ENCODE data around the gene CLK1. TPM values are rescaled to one million over a fixed set of nuclear protein-coding genes. Genes with fewer than 3 reads are reported as not detected.

CLK1 gene
- total RNA-seq, 2 donors from 2014 or later, result 41.7 to 62.5 TPM

DNA sequence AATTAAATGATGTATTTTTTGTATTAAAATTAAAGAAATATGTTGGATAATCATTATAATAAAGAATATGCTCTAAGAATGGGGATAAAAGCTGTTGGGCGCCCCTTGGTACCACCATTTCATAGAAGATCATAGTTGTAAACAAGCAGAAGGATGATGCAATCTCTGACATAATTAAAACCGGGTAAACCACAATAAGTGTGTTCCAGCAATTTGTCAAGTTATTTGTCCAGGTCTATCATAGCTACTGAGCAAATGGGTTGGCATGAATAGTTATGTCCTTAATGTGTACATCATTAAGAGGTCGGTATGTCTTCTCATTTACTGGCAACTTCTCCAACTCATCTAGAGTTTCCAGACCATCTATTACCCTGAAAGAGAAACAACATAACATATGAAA, 6.7 kb upstream of the CLK1 start:
- Histone ChIP-seq H3K4me3 (no peak overlapping the region), H3K4me1 (peaks cover 0 to 10% of the 10 kb centered on the region in 2 donors), H3K27me3 (no peaks in the 10 kb centered on the region), H3K36me3 (peaks cover under 1% of the 10 kb centered on the region), H3K27ac (no peak overlapping the region), H3K9me3 (no peaks in the 10 kb centered on the region)
- TF ChIP-seq, protein P1, sequence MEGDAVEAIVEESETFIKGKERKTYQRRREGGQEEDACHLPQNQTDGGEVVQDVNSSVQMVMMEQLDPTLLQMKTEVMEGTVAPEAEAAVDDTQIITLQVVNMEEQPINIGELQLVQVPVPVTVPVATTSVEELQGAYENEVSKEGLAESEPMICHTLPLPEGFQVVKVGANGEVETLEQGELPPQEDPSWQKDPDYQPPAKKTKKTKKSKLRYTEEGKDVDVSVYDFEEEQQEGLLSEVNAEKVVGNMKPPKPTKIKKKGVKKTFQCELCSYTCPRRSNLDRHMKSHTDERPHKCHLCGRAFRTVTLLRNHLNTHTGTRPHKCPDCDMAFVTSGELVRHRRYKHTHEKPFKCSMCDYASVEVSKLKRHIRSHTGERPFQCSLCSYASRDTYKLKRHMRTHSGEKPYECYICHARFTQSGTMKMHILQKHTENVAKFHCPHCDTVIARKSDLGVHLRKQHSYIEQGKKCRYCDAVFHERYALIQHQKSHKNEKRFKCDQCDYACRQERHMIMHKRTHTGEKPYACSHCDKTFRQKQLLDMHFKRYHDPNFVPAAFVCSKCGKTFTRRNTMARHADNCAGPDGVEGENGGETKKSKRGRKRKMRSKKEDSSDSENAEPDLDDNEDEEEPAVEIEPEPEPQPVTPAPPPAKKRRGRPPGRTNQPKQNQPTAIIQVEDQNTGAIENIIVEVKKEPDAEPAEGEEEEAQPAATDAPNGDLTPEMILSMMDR (IDR thresholded peaks at IDR 0.05), result no peak
- DNase-seq (ENCODE audit: low spot score), result no peak

DNA sequence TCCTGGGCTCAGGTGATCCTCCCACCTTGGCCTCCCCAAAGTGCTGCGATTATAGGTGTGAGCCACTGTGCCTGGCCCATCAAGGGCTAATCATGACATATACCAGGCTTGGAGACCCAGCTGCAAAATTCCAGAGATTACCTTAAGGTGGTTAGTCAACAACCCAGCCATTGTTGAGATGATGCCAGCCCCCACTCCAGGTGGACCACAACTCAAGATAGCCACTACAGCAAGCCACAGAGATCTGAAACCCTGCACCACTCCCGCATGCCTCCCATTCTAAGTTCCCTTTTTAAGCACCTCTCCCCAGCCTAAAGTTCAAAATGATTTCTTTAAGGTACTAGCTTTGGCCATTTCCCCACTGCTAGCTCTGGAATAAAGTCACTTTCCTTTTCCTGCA, 4.6 kb upstream of the CLK1 start:
- H3K4me3 ChIP-seq, result no peak overlapping the region
- H3K36me3 ChIP-seq, result no peaks in the 10 kb centered on the region
- no peaks in the 10 kb centered on the region for H3K9me3 ChIP-seq
- H3K27me3 ChIP-seq, result no peaks in the 10 kb centered on the region
- no peak for DNase-seq (ENCODE audit: low spot score)
- peaks cover 4 to 16% of the 10 kb centered on the region in 2 donors for H3K4me1 ChIP-seq
- H3K27ac ChIP-seq, result no peak overlapping the region
- TF ChIP-seq, protein P1 (IDR thresholded peaks at IDR 0.05), result no peak

DNA sequence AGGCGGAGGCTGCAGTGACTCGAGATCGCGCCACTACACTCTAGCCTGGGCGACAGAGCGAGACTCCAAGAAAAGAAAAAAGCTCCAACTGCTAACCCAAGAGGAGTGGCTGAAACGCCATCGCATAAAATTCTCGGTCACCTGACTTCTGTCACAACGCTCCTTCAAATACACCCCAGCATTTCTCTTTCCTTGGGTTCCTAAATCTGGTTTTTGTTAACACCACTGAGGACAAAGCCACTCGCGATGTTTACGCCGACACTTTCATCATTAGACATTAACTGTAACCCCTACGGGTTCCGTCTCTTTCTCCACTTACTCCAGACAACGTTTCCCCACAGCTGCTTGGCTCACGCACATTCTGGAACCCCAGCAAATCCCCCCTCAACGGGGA, 679 bp downstream of the CLK1 start:
- Histone ChIP-seq H3K4me1 (peaks cover 4 to 49% of the 10 kb centered on the region in 2 donors), H3K9me3 (no peaks in the 10 kb centered on the region), H3K27me3 (no peaks in the 10 kb centered on the region), H3K36me3 (peaks cover 25% of the 10 kb centered on the region), H3K27ac (peak overlapping the region; percentile 100), H3K4me3 (peak overlapping the region; percentile 96 to 99)
- TF ChIP-seq, protein P1 (IDR thresholded peaks at IDR 0.05), result no peak
- DNase-seq (ENCODE audit: low spot score), result no peak

DNA sequence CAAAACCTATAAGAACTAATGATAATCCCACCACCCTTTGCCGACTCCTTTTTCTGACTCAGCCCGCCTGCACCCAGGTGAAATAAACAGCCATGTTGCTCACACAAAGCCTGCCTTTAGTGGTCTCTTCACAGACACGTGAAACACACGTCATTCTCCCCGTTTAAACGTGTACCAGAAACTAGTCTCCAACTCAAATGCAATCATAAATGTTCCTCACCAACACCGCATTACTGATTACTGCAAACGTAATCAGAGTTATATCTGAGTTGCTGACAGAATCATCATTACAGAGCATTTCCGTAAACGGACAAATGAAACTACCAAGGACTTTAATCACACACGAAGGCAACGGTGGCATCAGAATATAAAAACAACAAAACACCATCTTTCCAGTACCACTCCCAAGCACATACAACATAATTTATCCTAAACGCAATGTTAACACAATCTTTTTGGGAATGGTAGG, 1.9 kb downstream of the CLK1 start:
- DNase-seq (ENCODE audit: low spot score), result no peak
- H3K36me3 ChIP-seq, result peaks cover 38% of the 10 kb centered on the region
- peak overlapping the region; percentile 96 to 99 for H3K4me3 ChIP-seq
- TF ChIP-seq, protein P1 (IDR thresholded peaks at IDR 0.05), result no peak
- H3K9me3 ChIP-seq, result no peaks in the 10 kb centered on the region
- H3K27ac ChIP-seq, result peak overlapping the region; percentile 100
- H3K4me1 ChIP-seq, result peaks cover 4 to 59% of the 10 kb centered on the region in 2 donors
- H3K27me3 ChIP-seq, result no peaks in the 10 kb centered on the region

DNA sequence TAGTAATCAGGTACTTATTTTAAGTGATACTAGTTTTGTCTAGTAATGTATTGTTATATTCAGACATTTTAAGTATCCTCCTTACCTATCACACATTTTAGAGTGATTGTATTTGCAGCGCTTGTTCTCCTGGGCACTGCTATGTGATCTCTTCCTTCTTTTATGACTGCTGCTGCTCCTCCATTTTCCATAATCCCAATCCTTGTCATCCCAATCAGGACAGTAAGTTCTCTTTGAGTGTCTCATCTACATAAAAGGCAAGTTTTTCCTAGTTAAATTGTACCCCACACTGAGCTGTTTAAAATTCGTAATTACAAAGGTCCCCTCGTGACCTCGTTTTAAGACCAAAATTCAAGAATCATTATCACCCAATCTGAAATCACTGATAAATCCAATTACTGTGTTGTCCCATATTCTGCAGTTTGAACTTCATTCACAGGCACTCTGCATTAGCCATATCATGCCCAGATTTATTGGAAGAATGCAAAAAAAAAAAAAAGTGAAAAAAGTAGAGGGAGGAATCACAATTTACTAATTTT, 2.8 kb downstream of the CLK1 start:
- no peak for DNase-seq (ENCODE audit: low spot score)
- TF ChIP-seq, protein P1 (IDR thresholded peaks at IDR 0.05), result no peak
- Histone ChIP-seq H3K4me1 (peaks cover 4 to 60% of the 10 kb centered on the region in 2 donors), H3K9me3 (no peaks in the 10 kb centered on the region), H3K36me3 (peaks cover 46% of the 10 kb centered on the region), H3K4me3 (peak overlapping the region; percentile 96 to 99), H3K27me3 (no peaks in the 10 kb centered on the region), H3K27ac (peak overlapping the region; percentile 100)
